Stimulated activated naive CD4-positive, alpha-beta T cell (primary cell): ENCODE data around the gene SOX18.
"Not testable (repeated sequence)": the region's sequence is repeated elsewhere in the genome, so short reads cannot be mapped to it uniquely, and the experiment has no call there.

Experiments
- DNase-seq, 6 experiments: peaks; one replicate each; lab custom pipeline; 2025; lab: John Stamatoyannopoulos, UW

SOX18 gene

DNA sequence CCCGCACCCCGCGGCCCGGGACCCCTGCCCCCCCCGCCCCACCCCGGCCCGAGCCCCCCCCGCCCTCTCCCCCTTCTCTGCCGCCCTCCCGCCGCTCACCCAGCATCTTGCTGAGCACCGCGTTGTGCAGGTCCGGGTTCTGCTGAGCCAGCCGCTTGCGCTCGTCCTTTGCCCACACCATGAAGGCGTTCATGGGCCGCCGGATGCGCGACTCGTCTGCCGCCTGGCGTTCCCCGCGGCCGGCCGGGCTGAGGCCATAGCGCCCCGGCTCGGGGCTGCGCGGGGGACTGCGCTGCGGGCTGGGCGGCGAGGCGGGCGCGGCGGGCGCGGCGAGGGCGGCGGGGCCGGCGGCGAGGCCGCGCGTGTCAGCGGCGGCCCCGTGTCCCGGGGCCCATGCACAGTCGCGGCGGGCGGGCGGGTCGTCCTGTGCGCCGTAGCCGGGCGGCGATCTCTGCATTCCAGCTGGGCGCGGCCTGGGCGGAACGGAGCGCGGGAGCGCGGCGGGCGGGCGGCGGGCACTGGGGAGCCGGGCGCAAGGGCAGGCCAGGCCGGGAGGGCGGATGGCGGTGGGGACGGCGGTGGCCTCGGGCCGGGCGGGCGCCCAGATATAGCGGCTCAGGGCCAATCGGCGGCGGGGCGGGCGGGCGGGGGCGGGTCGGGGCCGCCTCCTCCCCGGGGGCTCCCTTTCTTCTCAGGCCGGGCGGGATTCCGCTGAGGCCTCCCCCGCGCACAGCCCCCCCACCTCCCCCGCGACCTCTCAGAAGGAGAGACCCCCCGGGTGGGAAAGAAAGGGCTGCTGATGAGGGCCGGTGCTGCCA lies at the start of gene SOX18:
TSS of gene SOX18 (minus strand) at position 580 of the 818 bp plus-strand sequence. CDS start at position 457, 123 bp downstream.
- peak in 1 of 6 experiments; percentile 18 for DNase-seq

DNA sequence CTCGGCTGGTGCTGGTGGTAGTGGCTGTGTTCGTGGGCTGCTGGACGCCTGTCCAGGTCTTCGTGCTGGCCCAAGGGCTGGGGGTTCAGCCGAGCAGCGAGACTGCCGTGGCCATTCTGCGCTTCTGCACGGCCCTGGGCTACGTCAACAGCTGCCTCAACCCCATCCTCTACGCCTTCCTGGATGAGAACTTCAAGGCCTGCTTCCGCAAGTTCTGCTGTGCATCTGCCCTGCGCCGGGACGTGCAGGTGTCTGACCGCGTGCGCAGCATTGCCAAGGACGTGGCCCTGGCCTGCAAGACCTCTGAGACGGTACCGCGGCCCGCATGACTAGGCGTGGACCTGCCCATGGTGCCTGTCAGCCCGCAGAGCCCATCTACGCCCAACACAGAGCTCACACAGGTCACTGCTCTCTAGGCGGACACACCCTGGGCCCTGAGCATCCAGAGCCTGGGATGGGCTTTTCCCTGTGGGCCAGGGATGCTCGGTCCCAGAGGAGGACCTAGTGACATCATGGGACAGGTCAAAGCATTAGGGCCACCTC lies 49.1 kb upstream of the SOX18 start:
- no peak for DNase-seq

DNA sequence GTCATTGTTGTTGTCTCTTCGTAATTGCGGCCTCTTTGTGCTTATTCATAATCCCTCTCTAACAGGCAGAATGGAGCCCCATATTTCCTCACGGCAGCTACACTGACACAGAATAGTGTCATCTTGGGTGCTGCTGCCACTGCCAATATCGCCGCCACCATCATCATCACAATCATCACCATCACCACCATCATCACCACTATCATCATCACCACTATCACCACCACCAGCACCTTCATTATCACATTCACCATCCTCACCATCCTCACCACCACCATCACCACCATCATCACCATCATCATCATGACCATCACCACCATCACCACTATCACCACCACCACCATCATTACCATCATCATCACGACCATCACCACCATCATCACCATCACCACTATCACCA lies 47.1 kb upstream of the SOX18 start:
- DNase-seq = no peak

DNA sequence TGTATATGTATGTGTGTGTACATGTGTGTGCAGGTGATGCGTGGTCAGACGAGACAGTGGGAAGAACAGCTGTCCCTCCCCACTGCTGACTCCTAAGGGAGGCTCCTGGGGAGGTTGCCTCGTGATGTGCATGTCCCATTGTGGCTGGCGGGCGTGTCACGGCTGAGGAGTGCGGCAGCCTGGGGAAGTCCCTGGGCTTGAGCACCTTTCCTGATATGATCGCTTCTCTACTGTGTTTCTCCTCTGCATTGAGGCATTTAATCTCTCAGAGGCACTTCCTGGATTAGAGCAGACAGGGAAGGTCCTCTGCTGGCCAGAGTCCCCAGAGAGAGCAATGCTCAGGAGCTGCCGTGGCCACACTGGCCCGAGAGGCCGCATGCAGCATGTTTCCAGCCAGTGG lies 46.5 kb upstream of the SOX18 start:
- DNase-seq = no peak

DNA sequence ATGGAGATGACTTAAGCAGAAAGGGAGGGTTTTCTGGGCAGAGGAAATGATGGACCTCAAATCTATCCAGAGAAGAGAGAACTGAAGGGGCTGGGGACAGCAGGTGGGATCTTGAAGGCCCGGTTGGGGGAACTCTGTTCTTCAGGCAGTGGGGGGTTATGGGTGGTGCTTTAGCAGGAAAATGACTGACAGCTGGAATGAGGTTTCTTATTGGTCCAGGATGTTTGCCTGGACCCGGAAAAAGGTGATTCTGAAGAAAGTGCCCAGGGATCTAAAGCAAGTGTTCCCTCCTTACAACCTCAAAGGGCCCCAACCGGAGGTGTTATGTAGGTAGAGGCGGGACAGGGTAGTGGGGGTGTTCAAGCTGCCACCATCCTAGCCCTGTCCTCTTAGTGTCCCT lies 46.0 kb upstream of the SOX18 start:
- no peak for DNase-seq

DNA sequence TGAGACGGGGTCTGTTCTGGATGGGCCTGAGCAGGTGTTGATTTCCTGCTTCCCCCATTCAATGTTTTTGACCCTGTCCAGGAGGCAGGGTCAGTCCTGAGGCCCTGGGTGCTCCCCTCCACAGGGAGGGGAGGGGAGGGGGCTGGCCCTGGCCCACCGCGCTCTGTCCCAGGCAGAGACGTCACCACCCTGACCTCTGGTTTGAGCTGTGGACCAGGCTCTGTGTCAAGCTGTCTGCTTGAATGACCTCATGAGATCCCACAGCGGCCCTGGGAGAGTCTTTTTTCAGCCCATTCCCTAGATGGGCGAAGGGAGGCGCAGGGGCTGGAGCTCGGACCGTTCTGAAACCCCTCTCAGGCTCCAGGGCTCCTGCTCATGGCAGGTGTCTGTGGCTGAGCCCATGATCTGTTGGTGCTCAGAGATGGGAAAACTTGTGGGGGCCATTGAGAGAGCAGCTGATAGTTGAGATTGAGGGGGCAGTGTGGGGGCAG lies 43.6 kb upstream of the SOX18 start:
- DNase-seq = no peak

DNA sequence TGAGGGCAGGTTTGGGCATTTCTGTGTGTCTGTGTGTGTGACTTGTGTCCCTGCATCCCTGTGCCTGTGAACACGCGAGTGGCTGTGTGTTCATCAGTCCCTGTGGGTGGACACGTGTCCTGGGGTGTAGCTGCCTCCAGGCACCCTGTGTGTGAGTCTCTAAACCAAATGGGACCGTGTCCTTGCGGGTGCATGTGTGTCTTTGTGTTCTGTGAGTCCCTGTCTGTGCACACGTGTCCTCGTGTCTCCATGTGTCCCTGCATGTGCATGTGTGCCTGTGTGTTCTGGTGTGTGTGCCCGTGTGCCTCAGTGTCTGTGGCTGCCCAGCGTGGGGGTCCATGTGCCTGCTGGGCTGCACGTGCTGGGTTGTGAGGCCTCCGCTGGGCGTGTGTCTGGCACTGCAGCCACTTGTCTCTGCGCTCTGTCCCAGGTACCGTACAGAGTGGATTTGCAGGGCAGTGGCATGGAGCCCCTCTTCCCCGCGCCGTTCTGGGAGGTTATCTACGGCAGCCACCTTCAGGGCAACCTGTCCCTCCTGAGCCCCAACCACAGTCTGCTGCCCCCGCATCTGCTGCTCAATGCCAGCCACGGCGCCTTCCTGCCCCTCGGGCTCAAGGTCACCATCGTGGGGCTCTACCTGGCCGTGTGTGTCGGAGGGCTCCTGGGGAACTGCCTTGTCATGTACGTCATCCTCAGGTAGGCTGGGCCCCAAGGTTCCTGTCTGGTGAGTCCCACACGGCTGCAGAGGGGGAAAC lies 43.0 kb upstream of the SOX18 start:
- DNase-seq = no peak

DNA sequence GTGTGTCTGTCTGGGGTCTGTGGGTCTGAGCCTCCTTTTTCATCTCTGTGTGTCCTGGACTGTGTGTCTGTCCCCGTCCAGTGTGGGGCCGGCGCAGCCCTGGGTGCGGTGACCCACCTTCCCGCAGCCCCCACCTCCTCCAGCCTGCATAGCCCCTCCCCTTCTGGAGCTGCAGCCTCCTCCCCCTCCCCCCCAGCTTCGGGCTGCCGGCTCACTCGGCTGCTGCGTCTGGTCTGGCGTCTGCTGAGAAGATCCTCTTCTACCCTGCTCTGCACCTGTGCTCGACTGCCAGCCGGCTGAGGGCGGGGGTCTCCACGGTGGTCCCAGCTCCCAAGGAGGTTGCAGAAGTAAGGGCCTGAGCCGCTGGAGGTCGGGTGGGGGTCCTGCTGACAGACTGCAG lies 42.3 kb upstream of the SOX18 start:
- no peak for DNase-seq

DNA sequence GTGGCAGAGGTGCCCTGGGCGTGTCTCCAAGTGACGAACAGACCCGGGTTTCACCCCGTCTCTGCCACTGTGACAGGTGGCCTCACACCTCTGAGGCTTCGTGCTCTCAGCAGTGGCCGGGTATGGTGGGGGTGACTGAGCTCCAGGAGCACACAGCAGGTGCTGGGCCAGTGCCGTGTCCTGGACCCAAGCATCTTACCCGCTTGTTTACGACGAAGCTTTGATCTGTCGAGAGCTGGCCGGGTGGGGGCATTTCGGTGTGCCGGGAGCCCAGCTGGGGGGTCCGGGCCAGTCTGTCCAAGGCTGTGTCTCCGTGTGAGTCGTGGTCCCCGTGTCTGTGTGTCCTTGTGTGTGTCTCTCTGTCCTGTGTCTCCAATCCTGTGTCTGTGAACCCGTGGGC lies 41.9 kb upstream of the SOX18 start:
- no peak for DNase-seq

DNA sequence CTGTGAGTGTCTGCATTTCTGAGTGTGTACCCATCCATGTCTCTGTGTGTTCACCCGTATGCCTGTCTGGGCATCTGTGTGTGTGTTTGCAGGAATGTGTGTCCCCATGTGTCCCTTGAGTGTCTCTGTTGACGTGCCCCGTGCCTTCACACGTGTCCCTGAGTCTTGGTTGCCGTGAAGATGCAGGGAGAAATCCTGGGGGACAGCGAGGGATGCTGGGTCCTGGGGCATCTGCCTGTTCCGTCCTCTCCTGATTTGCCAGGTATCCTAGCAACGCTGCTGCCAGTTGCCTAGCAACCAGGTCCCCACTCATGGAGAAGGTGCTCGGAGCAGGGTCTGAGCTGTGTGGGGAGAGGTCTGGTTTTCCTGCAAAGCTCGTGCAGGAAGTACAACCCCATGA lies 40.7 kb upstream of the SOX18 start:
- no peak for DNase-seq

DNA sequence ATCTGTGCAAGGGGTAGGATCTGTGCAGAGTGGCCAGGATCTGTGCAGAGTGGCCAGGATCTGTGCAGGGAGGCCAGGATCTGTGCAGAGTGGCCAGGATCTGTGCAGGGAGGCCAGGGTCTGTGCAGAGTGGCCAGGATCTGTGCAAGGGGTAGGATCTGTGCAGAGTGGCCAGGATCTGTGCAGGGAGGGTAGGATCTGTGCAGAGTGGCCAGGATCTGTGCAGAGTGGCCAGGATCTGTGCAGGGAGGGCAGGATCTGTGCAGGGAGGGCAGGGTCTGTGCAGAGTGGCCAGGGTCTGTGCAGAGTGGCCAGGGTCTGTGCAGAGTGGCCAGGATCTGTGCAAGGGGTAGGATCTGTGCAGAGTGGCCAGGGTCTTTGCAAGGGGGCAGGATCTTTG lies 39.1 kb upstream of the SOX18 start:
- DNase-seq = not testable (repeated sequence)

DNA sequence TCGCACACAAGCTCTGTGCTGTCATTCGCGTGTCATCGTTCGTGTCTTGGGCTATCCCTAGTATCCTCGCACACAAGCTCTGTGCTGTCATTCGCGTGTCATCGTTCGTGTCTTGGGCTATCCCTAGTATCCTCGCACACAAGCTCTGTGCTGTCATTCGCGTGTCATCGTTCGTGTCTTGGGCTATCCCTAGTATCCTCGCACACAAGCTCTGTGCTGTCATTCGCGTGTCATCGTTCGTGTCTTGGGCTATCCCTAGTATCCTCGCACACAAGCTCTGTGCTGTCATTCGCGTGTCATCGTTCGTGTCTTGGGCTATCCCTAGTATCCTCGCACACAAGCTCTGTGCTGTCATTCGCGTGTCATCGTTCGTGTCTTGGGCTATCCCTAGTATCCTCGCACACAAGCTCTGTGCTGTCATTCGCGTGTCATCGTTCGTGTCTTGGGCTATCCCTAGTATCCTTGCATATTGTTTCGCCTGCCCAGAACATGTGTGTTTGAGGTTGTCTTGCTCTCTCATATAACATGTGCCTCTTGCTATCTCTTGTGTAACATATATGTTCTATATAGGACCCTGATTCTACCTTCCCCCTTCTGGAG lies 37.9 kb upstream of the SOX18 start:
- not testable (repeated sequence) for DNase-seq

DNA sequence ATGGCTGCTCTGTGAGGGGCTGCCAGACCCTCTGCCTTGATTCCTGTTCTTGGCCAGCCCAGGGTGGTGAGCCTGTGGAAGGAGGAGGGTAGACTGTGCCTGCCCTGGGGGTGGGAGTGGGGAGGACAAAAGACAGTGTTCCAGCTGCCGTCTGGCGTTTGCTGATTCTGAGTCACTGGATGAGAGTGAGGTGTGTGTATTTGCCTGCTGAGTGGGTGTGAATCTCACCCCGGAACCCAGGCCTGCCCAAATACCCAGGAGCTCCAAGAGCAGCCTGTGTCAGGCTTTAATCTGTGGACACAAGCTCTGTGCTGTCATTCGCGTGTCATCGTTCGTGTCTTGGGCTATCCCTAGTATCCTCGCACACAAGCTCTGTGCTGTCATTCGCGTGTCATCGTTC lies 37.4 kb upstream of the SOX18 start:
- DNase-seq = no peak

DNA sequence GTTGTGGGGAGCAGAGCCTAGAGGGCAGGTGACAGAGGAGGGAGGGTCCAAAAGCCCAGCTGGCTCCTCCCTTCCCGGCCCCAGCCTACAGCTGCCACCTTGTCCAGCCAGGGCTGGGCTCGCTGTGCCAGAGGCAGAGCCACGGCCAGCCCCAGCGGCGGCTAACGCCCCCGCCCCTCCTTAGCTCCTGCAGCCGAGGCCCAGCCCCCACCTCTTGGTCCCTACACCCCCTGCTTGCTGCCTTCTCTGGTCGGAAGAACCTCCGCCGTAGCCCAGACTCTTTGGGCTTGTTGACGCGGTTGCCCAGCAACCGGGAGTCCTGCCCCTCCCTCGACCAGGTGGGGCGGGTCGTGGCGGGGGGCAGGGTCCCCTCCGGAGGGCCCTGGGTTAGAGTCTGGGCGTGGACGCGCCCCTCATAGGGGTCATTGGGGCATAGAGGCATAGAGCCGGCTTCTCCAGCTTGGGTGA lies 35.3 kb upstream of the SOX18 start:
- no peak for DNase-seq

DNA sequence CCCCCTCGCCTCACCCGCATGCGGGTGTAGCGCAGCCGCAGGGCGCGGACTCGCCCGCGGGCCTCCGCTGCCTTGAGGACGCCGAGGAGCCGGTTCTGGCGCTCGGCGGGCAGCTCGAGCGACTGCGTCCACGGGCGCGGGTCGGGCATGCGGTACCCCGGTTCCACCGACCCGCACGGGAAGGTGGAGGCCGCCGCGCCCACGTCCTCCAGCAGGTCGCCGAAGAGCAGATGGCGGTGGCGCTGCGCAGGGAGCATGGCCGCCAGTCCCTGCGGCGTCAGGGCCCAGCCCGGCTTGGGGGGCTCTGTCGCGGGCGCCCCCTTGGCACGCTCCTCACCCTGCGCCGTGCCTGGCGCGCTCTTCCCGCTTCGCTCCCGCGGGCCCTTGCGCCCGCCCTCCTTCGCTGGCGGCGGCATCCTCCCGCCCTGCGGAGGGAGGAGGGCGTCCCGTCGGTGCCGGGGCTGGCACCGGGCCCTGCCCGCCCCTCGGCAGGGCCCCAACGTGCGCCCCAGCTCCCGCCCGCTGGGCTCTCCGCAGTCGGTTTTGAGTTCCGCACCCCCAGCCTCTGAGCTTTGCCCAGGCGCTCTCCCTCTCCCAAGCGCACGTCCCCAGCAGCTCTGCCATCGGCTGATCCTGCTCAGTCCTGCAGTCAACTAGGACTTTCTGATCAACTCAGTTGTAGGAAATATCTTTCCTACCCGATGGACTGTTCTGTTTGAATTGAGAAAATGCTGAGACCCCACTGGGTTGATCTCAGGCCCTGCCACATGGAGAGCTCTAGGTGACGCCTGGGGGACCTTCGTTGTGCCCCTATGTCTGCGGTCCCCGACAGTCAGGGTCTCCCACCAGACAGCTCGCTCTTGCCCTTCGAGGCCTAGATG lies 34.6 kb upstream of the SOX18 start, which contains the start of gene LKAAEAR1:
TSS of gene LKAAEAR1 (minus strand) at position 595 of the 881 bp plus-strand sequence. CDS start at position 416, 179 bp downstream.
- DNase-seq = peak in 2 of 6 experiments; percentile 20 to 22

DNA sequence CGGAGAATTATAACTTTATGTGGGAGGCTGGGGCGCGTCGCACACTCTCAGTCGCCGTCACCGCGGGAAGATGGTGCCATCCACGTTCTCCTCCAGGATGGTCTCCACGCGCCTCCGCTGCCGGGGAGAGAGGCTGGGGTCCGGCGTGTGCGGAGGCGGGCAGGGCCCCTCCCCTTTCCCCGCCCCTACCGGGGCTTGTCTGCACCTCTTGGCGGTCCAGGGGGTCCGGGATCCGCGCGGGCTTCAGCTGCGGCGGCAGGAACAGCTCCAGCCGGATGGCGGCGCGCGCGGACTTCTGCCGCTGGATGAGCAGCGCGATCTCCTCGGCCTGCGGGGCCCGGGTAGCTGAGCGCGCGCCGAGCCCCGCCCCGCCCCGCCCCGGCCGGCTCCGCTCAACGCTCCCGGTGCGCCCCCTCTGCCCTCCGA lies 34.0 kb upstream of the SOX18 start:
- peak; percentile 35 to 59 (median 46) for DNase-seq

DNA sequence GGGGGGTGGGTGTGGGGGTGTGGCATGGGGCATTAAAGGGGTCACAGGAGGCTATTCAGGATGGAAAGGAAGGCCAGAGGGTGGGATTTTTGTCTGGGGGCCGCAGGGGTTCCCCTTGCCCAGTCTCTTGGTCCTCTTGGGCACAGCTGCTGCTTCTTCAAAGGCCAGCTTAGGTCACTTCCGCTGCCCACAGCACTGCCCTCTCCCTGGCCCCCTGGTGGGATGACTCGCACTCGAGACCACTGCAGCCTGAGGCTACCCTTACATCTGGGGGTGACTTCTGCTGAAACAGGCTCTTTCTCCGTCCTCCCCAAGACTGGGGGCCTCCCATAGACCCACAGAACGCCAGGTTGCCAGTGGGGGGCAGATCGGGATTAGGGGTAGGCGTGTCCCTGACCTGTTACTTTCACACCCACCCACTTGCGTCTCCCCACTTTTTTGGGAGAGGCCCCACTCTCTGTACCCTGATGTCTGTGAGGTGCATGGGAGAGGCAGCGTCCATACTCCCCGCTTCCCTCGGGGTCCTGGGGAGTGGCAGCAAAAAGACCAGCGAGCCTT lies 33.5 kb upstream of the SOX18 start:
- DNase-seq = no peak

DNA sequence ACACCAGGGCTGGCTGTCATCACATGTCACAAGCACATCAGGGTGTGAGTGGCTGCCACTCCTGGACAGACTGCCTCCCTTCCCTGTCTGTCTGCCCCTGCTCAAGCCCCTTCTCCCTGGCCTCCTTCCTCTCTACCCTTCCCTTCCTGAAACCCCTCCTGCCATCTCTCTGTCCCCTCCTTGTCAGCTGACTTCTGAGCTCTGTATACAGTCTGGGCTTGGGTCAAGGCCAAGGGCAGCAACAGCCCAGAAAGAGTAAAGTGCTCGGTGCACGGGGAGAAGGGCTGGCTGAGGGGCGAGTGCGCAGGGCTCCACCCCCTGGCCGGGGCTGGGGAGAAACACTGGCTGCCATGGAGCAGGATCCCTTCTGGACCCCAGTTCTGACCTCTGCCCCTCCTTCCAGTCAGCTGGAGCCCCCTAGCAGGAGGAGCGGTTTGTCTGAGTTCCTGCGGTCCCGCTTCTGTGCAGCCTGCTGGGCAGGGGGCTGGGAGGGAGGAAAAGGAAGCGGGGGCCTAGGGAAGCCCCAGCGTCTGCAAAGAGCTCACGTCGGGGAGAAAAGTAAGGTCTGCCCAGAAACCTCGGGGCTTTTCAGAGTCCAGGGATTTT lies 32.8 kb upstream of the SOX18 start:
- peak in 1 of 6 experiments; percentile 43 for DNase-seq

DNA sequence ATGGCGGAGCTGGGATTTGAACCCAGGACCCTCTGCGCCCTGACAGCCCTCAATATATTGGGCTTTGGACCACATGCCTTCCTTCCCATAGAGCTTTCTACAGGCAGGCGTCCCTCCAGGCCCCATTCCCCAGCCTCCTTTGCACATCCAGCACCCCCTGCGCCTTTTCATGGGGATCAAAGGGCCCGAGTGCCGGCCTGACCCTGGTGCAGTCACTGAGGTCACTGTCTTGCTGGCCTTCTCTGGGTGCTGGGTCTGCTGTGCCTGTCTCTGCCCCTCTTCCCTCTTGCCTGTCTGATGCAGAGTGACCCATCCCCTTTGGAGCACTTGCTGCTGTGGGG lies 32.2 kb upstream of the SOX18 start:
- no peak for DNase-seq
